Activated T-helper 9 cell treated with anti-CD3 and anti-CD28 coated beads, Interleukin-2, amount 50 U/mL, for 16 hours (primary cell): ENCODE data around the gene ADAMTSL2.

ENCODE experiments used
- DNase-seq: peaks from one replicate; pipeline ENCODE4 v3.0.0-alpha.2; 2020; ENCODE audit warnings: low read depth

ADAMTSL2 gene

GRCh38 chr9:133535306-133535877 is 888 bp downstream of the ADAMTSL2 start:
- no peak for DNase-seq

GRCh38 chr9:133536080-133536479 is 1.6 kb downstream of the ADAMTSL2 start:
- no peak for DNase-seq

- no peak for DNase-seq
Measured at GRCh38 chr9:133536536-133536935, 2.0 kb downstream of the ADAMTSL2 start.

- no peak for DNase-seq
Measured at GRCh38 chr9:133537257-133537656, 2.8 kb downstream of the ADAMTSL2 start.

GRCh38 chr9:133538176-133538575 is 3.7 kb downstream of the ADAMTSL2 start:
- no peak for DNase-seq

GRCh38 chr9:133538851-133539833 is 4.6 kb downstream of the ADAMTSL2 start:
- no peak for DNase-seq

GRCh38 chr9:133539991-133540697 is 5.6 kb downstream of the ADAMTSL2 start:
- no peak for DNase-seq

- no peak for DNase-seq
Measured at GRCh38 chr9:133540698-133541025, 6.2 kb downstream of the ADAMTSL2 start.

- no peak for DNase-seq
Measured at GRCh38 chr9:133542002-133542401, 7.5 kb downstream of the ADAMTSL2 start.

- no peak for DNase-seq
Measured at GRCh38 chr9:133543772-133544467, 9.4 kb downstream of the ADAMTSL2 start.

GRCh38 chr9:133545494-133546286 is 11.2 kb downstream of the ADAMTSL2 start:
- DNase-seq: no peak

- no peak for DNase-seq
Measured at GRCh38 chr9:133546287-133546680, 11.8 kb downstream of the ADAMTSL2 start.

- DNase-seq: no peak
Measured at GRCh38 chr9:133547116-133547515, 12.6 kb downstream of the ADAMTSL2 start.

- no peak for DNase-seq
Measured at GRCh38 chr9:133551446-133551845, 16.9 kb downstream of the ADAMTSL2 start.

- DNase-seq: no peak
Measured at GRCh38 chr9:133552236-133552635, 17.7 kb downstream of the ADAMTSL2 start.

GRCh38 chr9:133553123-133553522 is 18.6 kb downstream of the ADAMTSL2 start:
- no peak for DNase-seq

GRCh38 chr9:133553973-133554713 is 19.6 kb downstream of the ADAMTSL2 start:
- no peak for DNase-seq

GRCh38 chr9:133554729-133555128 is 20.2 kb downstream of the ADAMTSL2 start:
- no peak for DNase-seq

- no peak for DNase-seq
Measured at GRCh38 chr9:133556354-133556753, 21.9 kb downstream of the ADAMTSL2 start.

- no peak for DNase-seq
Measured at GRCh38 chr9:133557581-133557980, 23.1 kb downstream of the ADAMTSL2 start.
